Right hindlimb (tissue), 1 donor: Measurements from ENCODE around the gene PHKB.

Experiments used
- DNase-seq: peaks from one replicate; pipeline ENCODE4 v3.0.0-alpha.2; 2018

Gene PHKB

GRCh38 chr16:47574091-47575054 is 113.2 kb downstream of the PHKB start:
- no peak for DNase-seq

GRCh38 chr16:47577029-47577428 is 115.9 kb downstream of the PHKB start:
- DNase-seq, result no peak

GRCh38 chr16:47578033-47578432 is 116.9 kb downstream of the PHKB start:
- no peak for DNase-seq

- DNase-seq, result no peak
Measured at GRCh38 chr16:47578573-47578972, 117.4 kb downstream of the PHKB start.

- no peak for DNase-seq
Measured at GRCh38 chr16:47581114-47581513, 120.0 kb downstream of the PHKB start.

GRCh38 chr16:47584464-47585225 is 123.5 kb downstream of the PHKB start:
- DNase-seq, result no peak

- DNase-seq, result no peak
Measured at GRCh38 chr16:47586121-47586520, 125.0 kb downstream of the PHKB start.

GRCh38 chr16:47590472-47590871 is 129.3 kb downstream of the PHKB start:
- no peak for DNase-seq

- no peak for DNase-seq
Measured at GRCh38 chr16:47592232-47592631, 131.1 kb downstream of the PHKB start.

GRCh38 chr16:47599512-47599911 is 138.4 kb downstream of the PHKB start:
- DNase-seq, result no peak

- no peak for DNase-seq
Measured at GRCh38 chr16:47600376-47600775, 139.2 kb downstream of the PHKB start.

GRCh38 chr16:47604306-47604705 is 143.2 kb downstream of the PHKB start:
- DNase-seq, result no peak

GRCh38 chr16:47611042-47611441 is 149.9 kb downstream of the PHKB start:
- DNase-seq, result no peak

- DNase-seq, result no peak
Measured at GRCh38 chr16:47611848-47612493, 150.8 kb downstream of the PHKB start.

GRCh38 chr16:47612711-47613110 is 151.6 kb downstream of the PHKB start:
- no peak for DNase-seq

GRCh38 chr16:47613251-47613650 is 152.1 kb downstream of the PHKB start:
- DNase-seq, result no peak

GRCh38 chr16:47617732-47618131 is 156.6 kb downstream of the PHKB start:
- no peak for DNase-seq

GRCh38 chr16:47622451-47623176 is 161.5 kb downstream of the PHKB start:
- no peak for DNase-seq

- no peak for DNase-seq
Measured at GRCh38 chr16:47624563-47624962, 163.4 kb downstream of the PHKB start.

GRCh38 chr16:47625115-47625567 is 164.0 kb downstream of the PHKB start:
- no peak for DNase-seq

GRCh38 chr16:47626246-47626645 is 165.1 kb downstream of the PHKB start:
- no peak for DNase-seq

GRCh38 chr16:47627085-47627639 is 166.0 kb downstream of the PHKB start:
- no peak for DNase-seq
